Measurements from ENCODE around the gene CAMK2G. TPM values are rescaled to one million over a fixed set of nuclear protein-coding genes. Genes with fewer than 3 reads are reported as not detected.

The CAMK2G gene
- total RNA-seq, 6 experiments from 2014 or later, result 8.3 to 10.7 (median 9.4) TPM

- ATAC-seq (no peak), DNase-seq (no peak)
- Histone ChIP-seq H3K4me1 (peaks cover 0 to 16% (median 7%) of the 10 kb centered on the region in 4 donors), H3K27me3 (no peaks in the 10 kb centered on the region), H3K27ac (no peak overlapping the region), H3K36me3 (peaks cover 0 to 69% (median 43%) of the 10 kb centered on the region in 4 donors), H3K9me3 (no peaks in the 10 kb centered on the region), H3K4me3 (no peak overlapping the region)
- TF ChIP-seq CTCF (IDR thresholded peaks at IDR 0.05), result no peak
- TF ChIP-seq POLR2A (IDR thresholded peaks at IDR 0.05), result no peak
- intact Hi-C loops (cut with DNase I), result no loop called here
- WGBS (ENCODE audit: insufficient coverage, low coverage, low lambda C conversion rate, missing lambda C conversion rate), result 88% methylated on average over 2 of the region's 5 CpGs
Measured at GRCh38 chr10:73769396-73769795, 105.0 kb downstream of the CAMK2G start.

DNA sequence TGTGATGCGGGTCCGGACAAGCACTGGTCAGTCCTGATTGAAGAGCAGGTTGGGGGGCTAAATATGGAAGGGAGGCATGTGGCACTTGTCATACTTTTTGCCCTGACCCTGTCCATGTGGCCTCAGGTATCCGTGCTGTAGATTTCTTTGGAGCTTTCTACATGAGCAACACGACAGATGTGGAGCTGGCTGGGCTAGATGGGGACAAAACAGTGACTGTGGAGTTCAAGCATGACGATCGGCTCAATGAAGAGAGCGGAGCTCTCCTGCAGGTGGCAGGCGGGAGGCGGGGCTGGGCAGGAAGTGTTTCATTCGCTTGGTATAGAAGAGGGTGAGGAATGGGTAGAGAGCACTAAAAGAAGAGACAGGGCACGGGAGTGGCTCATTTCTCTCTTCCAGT, 105.5 kb downstream of the CAMK2G start:
- Histone ChIP-seq H3K27me3 (no peaks in the 10 kb centered on the region), H3K9me3 (no peaks in the 10 kb centered on the region), H3K36me3 (peaks cover 2 to 74% (median 46%) of the 10 kb centered on the region in 4 donors), H3K27ac (no peak overlapping the region), H3K4me1 (peaks cover 0 to 11% (median 4%) of the 10 kb centered on the region in 4 donors), H3K4me3 (no peak overlapping the region)
- intact Hi-C loops (cut with DNase I), result no loop called here
- ATAC-seq, result no peak
- TF ChIP-seq POLR2A (IDR thresholded peaks at IDR 0.05) (no peak), CTCF (IDR thresholded peaks at IDR 0.05) (no peak)
- WGBS (ENCODE audit: insufficient coverage, low coverage, low lambda C conversion rate, missing lambda C conversion rate), result 79% methylated on average over 10 of the region's 11 CpGs
- DNase-seq, result no peak

- DNase-seq (no peak), ATAC-seq (no peak)
- Histone ChIP-seq H3K27me3 (no peaks in the 10 kb centered on the region), H3K4me3 (no peak overlapping the region), H3K9me3 (no peaks in the 10 kb centered on the region), H3K4me1 (no peaks in the 10 kb centered on the region), H3K36me3 (peaks cover 9 to 100% (median 69%) of the 10 kb centered on the region in 4 donors), H3K27ac (no peak overlapping the region)
- TF ChIP-seq POLR2A (IDR thresholded peaks at IDR 0.05) (no peak), CTCF (IDR thresholded peaks at IDR 0.05) (no peak)
- WGBS (ENCODE audit: insufficient coverage, low coverage, low lambda C conversion rate, missing lambda C conversion rate), result 80% methylated on average over 6 of the region's 6 CpGs
- intact Hi-C loops (cut with DNase I), result no loop called here
Measured at GRCh38 chr10:73765066-73765465, 109.3 kb downstream of the CAMK2G start.

DNA sequence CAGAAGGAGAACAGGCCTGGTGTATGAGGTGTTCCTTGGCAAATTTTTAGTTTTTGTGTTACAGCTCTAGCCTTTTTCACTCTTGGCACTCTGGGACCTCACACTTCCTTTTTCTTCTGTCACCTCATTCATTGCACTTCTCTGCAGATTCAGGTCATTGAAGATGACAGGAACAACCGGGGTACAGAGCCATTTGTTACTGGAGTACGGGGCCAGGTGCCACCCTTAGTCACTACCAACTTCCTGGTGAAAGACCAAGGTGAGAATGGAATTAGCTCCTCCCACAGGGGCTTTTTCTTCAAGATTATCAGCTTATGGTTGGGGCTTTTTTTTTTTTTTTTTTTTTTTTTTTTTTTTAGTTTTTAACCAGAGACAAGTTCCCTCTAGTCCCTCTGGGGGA, 111.0 kb downstream of the CAMK2G start:
- intact Hi-C loops (cut with DNase I), result no loop called here

More for the DNA sequence above, 111.0 kb downstream of the CAMK2G start:
- no peak for TF ChIP-seq CTCF (IDR thresholded peaks at IDR 0.05)
- no peak for TF ChIP-seq POLR2A (IDR thresholded peaks at IDR 0.05)
- Histone ChIP-seq H3K4me3 (no peak overlapping the region), H3K4me1 (no peaks in the 10 kb centered on the region), H3K36me3 (peaks cover 9 to 97% (median 68%) of the 10 kb centered on the region in 4 donors), H3K27me3 (no peaks in the 10 kb centered on the region), H3K27ac (no peak overlapping the region), H3K9me3 (no peaks in the 10 kb centered on the region)
- 68% methylated on average over 2 of the region's 2 CpGs for WGBS (ENCODE audit: insufficient coverage, low coverage, low lambda C conversion rate, missing lambda C conversion rate)
- DNase-seq, result no peak
- no peak for ATAC-seq

All from right lobe of liver (tissue), 6 donors.